Measurements from ENCODE around the gene OXCT2.

The OXCT2 gene

GRCh38 chr1:39733161-39733560, 38.0 kb downstream of the OXCT2 start:
- DNase-seq (ENCODE audit: low read depth), result no peak

- no peak for DNase-seq (ENCODE audit: low read depth)
Observed at GRCh38 chr1:39732730-39733129, 38.4 kb downstream of the OXCT2 start.

- no peak for DNase-seq (ENCODE audit: low read depth)
Observed at GRCh38 chr1:39729842-39730241, 41.3 kb downstream of the OXCT2 start.

GRCh38 chr1:39729030-39729429, 42.1 kb downstream of the OXCT2 start:
- DNase-seq (ENCODE audit: low read depth), result no peak

- DNase-seq (ENCODE audit: low read depth), result no peak
Observed at GRCh38 chr1:39727932-39728317, 43.2 kb downstream of the OXCT2 start.

GRCh38 chr1:39727221-39727931, 43.8 kb downstream of the OXCT2 start:
- no peak for DNase-seq (ENCODE audit: low read depth)

GRCh38 chr1:39726600-39726999, 44.5 kb downstream of the OXCT2 start:
- no peak for DNase-seq (ENCODE audit: low read depth)

GRCh38 chr1:39722495-39722894, 48.7 kb downstream of the OXCT2 start:
- DNase-seq (ENCODE audit: low read depth), result no peak

- DNase-seq (ENCODE audit: low read depth), result no peak
Observed at GRCh38 chr1:39721664-39722063, 49.5 kb downstream of the OXCT2 start.

- no peak for DNase-seq (ENCODE audit: low read depth)
Observed at GRCh38 chr1:39720094-39720999, 50.8 kb downstream of the OXCT2 start.
